Breast epithelium (tissue), 3 donors: Measurements from ENCODE around the gene ZFYVE26.

ENCODE experiments used
- CTCF ChIP-seq, 3 donors: fragments of 450-650 bp; IDR thresholded peaks; one replicate each; pipeline ENCODE4 v1.5.1; 2016 to 2017; ENCODE audit warnings: antibody characterized with exemption in 3 of 3, mild to moderate bottlenecking in 3 of 3, moderate library complexity in 3 of 3
- POLR2A ChIP-seq: fragments of 450-650 bp; IDR thresholded peaks from one replicate; pipeline ENCODE4 v1.6.1; 2016; ENCODE audit warnings: antibody characterized with exemption, mild to moderate bottlenecking, moderate library complexity

GRCh38 chr14:67719866-67720265 is 96.5 kb downstream of the ZFYVE26 start:
- TF ChIP-seq CTCF (IDR thresholded peaks at IDR 0.05) (no peak), POLR2A (no peak)
